Peyer's patch (tissue), 4 donors: Measurements from ENCODE around the gene TP53I11.

Source experiments
- POLR2A ChIP-seq, 2 donors: fragments of 450-650 bp; IDR thresholded peaks; one replicate each; pipeline ENCODE4 v1.5.1; 2017; ENCODE audit warnings: antibody characterized with exemption in 2 of 2, mild to moderate bottlenecking in 2 of 2, moderate library complexity in 2 of 2
- TF ChIP-seq, protein P1 (sequence below), 6 experiments: fragments of 450-650 bp in 4 of 6; fragments of 200-600 bp in 2 of 6; sonication (generic) in 1 of 6; IDR thresholded peaks; one replicate each; pipeline ENCODE4 v1.5.1; 2017 to 2019; ENCODE audit warnings: antibody characterized with exemption in 6 of 6, mild to moderate bottlenecking in 3 of 6, moderate library complexity in 1 of 6

DNA sequence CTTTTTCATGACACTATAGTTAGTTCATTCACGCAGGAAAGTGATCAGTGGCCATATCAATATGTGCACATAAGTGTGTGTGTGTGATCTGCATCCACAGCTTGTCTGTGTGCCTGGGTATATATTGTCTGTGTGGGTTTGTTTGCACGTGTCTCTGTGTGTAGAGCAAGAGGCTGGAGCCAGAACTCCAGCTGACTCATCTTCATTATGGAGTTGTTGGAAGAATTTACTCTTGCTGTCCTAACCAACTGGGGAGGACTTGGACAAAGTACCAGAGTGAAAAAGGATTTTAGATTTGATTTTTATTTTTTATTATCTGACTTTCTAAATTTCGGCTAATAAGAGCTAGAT lies 63.9 kb downstream of the TP53I11 start:
- TF ChIP-seq, protein P1, sequence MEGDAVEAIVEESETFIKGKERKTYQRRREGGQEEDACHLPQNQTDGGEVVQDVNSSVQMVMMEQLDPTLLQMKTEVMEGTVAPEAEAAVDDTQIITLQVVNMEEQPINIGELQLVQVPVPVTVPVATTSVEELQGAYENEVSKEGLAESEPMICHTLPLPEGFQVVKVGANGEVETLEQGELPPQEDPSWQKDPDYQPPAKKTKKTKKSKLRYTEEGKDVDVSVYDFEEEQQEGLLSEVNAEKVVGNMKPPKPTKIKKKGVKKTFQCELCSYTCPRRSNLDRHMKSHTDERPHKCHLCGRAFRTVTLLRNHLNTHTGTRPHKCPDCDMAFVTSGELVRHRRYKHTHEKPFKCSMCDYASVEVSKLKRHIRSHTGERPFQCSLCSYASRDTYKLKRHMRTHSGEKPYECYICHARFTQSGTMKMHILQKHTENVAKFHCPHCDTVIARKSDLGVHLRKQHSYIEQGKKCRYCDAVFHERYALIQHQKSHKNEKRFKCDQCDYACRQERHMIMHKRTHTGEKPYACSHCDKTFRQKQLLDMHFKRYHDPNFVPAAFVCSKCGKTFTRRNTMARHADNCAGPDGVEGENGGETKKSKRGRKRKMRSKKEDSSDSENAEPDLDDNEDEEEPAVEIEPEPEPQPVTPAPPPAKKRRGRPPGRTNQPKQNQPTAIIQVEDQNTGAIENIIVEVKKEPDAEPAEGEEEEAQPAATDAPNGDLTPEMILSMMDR (IDR thresholded peaks at IDR 0.05), result no peak
- TF ChIP-seq POLR2A (IDR thresholded peaks at IDR 0.05), result no peak
